CD4-positive, CD25-positive, alpha-beta regulatory T cell (primary cell): ENCODE results near the gene FEM1B. TPM values are rescaled to one million over a fixed set of nuclear protein-coding genes. Genes with fewer than 3 reads are reported as not detected.

Experiments
- ATAC-seq, 2 donors: fragments of 150-1000 bp; cut with Tn5 transposase; one replicate each; pipeline ENCODE4 v1.10.0; 2021; ENCODE audit warnings: low read depth in 2 of 2, moderate number of reproducible peaks in 2 of 2, moderate library complexity in 1 of 2
- DNase-seq, 3 donors: peaks; one replicate each; pipeline versions ENCODE4 v3.0.0 to v3.0.0-alpha.2; 2012 to 2022; ENCODE audit warnings: mixed read lengths in 1 of 3
- H3K27ac ChIP-seq: one replicate; pipeline ENCODE4 v1.7.0; 2013; ENCODE audit warnings: mild to moderate bottlenecking, low read length; ENCODE audit not compliant: insufficient read depth, poor library complexity, severe bottlenecking
- H3K27me3 ChIP-seq: one replicate; pipeline ENCODE4 v1.7.0; 2013; ENCODE audit warnings: low read length; ENCODE audit not compliant: control insufficient read depth, insufficient read depth
- H3K36me3 ChIP-seq: one replicate; pipeline ENCODE4 v1.7.0; 2013; ENCODE audit warnings: mild to moderate bottlenecking, low read length, moderate library complexity; ENCODE audit not compliant: control insufficient read depth, insufficient read depth
- H3K4me1 ChIP-seq: 2 replicates; pipeline ENCODE4 v1.7.0; 2013; ENCODE audit warnings: mild to moderate bottlenecking, low read length; ENCODE audit not compliant: insufficient read depth, control insufficient read depth, poor library complexity, severe bottlenecking
- H3K4me3 ChIP-seq: one replicate; pipeline ENCODE4 v1.7.0; 2013; ENCODE audit warnings: low read depth, mild to moderate bottlenecking, low read length, moderate library complexity
- H3K9me3 ChIP-seq, 2 experiments: 1 replicate in 1 of 2; 2 replicates in 1 of 2; pipeline ENCODE4 v1.7.0; 2013; ENCODE audit warnings: low read length in 2 of 2, mild to moderate bottlenecking in 1 of 2, moderate library complexity in 1 of 2; ENCODE audit not compliant: control insufficient read depth in 2 of 2
- H3K27ac Mint-ChIP-seq, 3 donors: one replicate each; pipeline ENCODE4 v1.8.0; 2020 to 2022; ENCODE audit warnings: mild to moderate bottlenecking in 3 of 3, mixed read lengths in 3 of 3, moderate library complexity in 2 of 3
- H3K27me3 Mint-ChIP-seq: one replicate; pipeline ENCODE4 v1.8.0; 2022; ENCODE audit warnings: mild to moderate bottlenecking, mixed read lengths
- H3K36me3 Mint-ChIP-seq: one replicate; pipeline ENCODE4 v1.8.0; 2020; ENCODE audit warnings: mixed read lengths
- H3K4me1 Mint-ChIP-seq, 4 donors: one replicate each; pipeline ENCODE4 v1.8.0; 2020 to 2022; ENCODE audit warnings: mixed read lengths in 4 of 4, mild to moderate bottlenecking in 1 of 4
- H3K4me3 Mint-ChIP-seq, 4 donors: one replicate each; pipeline ENCODE4 v1.8.0; 2020 to 2022; ENCODE audit warnings: mild to moderate bottlenecking in 4 of 4, mixed read lengths in 4 of 4, moderate library complexity in 3 of 4
- H3K9me3 Mint-ChIP-seq, 7 donors: one replicate each; pipeline ENCODE4 v1.8.0; 2020 to 2022; ENCODE audit warnings: mixed read lengths in 7 of 7, mild to moderate bottlenecking in 3 of 7, moderate library complexity in 2 of 7
- polyA plus RNA-seq, 4 donors: library from polyadenylated mRNA; unstranded; fragments of 300-500 nt; fragmentation: Illumina TruSeq; gene quantifications; one replicate each; pipeline ENCODE4 v1.2.3, GENCODE V29; 2021
- total RNA-seq: library from RNA; stranded (reverse); gene quantifications from one replicate; pipeline ENCODE4 v1.2.3, GENCODE V29; 2022

Gene FEM1B
- total and polyA plus RNA-seq, 5 donors from 2014 or later: 15.7 to 55.2 (median 16.9) TPM

GRCh38 chr15:68262514-68263356 is 14.8 kb upstream of the FEM1B start:
- Mint-ChIP-seq H3K4me1 (peaks cover 0 to 4% (median under 1%) of the 10 kb centered on the region in 4 donors), H3K4me3 (no peak overlapping the region), H3K27ac (no peak overlapping the region), H3K9me3 (peaks cover 0 to 5% (median 0%) of the 10 kb centered on the region in 7 donors), H3K27me3 (peaks cover 52% of the 10 kb centered on the region), H3K36me3 (no peaks in the 10 kb centered on the region)
- H3K4me1 ChIP-seq: no peaks in the 10 kb centered on the region
- H3K36me3 ChIP-seq: no peaks in the 10 kb centered on the region
- H3K27me3 ChIP-seq: peaks cover 44% of the 10 kb centered on the region
- H3K9me3 ChIP-seq: no peaks in the 10 kb centered on the region
- ATAC-seq (no peak), DNase-seq (no peak)
- no peak overlapping the region for H3K4me3 ChIP-seq
- H3K27ac ChIP-seq: no peak overlapping the region

- Histone ChIP-seq H3K4me1 (no peaks in the 10 kb centered on the region), H3K9me3 (no peaks in the 10 kb centered on the region), H3K36me3 (no peaks in the 10 kb centered on the region), H3K4me3 (no peak overlapping the region), H3K27ac (no peak overlapping the region), H3K27me3 (peaks cover 48% of the 10 kb centered on the region)
- H3K4me3 Mint-ChIP-seq: no peak overlapping the region
- H3K9me3 Mint-ChIP-seq: peaks cover 0 to 5% (median 0%) of the 10 kb centered on the region in 7 donors
- no peaks in the 10 kb centered on the region for H3K4me1 Mint-ChIP-seq
- peaks cover 56% of the 10 kb centered on the region for H3K27me3 Mint-ChIP-seq
- ATAC-seq (no peak), DNase-seq (no peak)
- no peaks in the 10 kb centered on the region for H3K36me3 Mint-ChIP-seq
- H3K27ac Mint-ChIP-seq: no peak overlapping the region
Observed at GRCh38 chr15:68264282-68264681, 13.3 kb upstream of the FEM1B start.

- peaks cover 0 to 5% (median 0%) of the 10 kb centered on the region in 7 donors for H3K9me3 Mint-ChIP-seq
- H3K27me3 Mint-ChIP-seq: peaks cover 57% of the 10 kb centered on the region
- H3K4me3 ChIP-seq: no peak overlapping the region
- no peak overlapping the region for H3K27ac ChIP-seq
- H3K27me3 ChIP-seq: peaks cover 46% of the 10 kb centered on the region
- H3K9me3 ChIP-seq: no peaks in the 10 kb centered on the region
- H3K4me3 Mint-ChIP-seq: no peak overlapping the region
- no peaks in the 10 kb centered on the region for H3K36me3 Mint-ChIP-seq
- ATAC-seq (no peak), DNase-seq (no peak)
- H3K36me3 ChIP-seq: no peaks in the 10 kb centered on the region
- H3K4me1 Mint-ChIP-seq: no peaks in the 10 kb centered on the region
- no peak overlapping the region for H3K27ac Mint-ChIP-seq
- H3K4me1 ChIP-seq: no peaks in the 10 kb centered on the region
Observed at GRCh38 chr15:68265081-68265480, 12.5 kb upstream of the FEM1B start.

- DNase-seq: no peak
- no peak for ATAC-seq
- Mint-ChIP-seq H3K4me1 (no peaks in the 10 kb centered on the region), H3K27ac (no peak overlapping the region), H3K4me3 (no peak overlapping the region), H3K9me3 (peaks cover 0 to 5% (median 0%) of the 10 kb centered on the region in 7 donors), H3K36me3 (no peaks in the 10 kb centered on the region), H3K27me3 (peaks cover 57% of the 10 kb centered on the region)
- Histone ChIP-seq H3K27me3 (peaks cover 46% of the 10 kb centered on the region), H3K27ac (no peak overlapping the region), H3K4me1 (no peaks in the 10 kb centered on the region), H3K4me3 (no peak overlapping the region), H3K36me3 (no peaks in the 10 kb centered on the region), H3K9me3 (no peaks in the 10 kb centered on the region)
Observed at GRCh38 chr15:68265674-68266073, 11.9 kb upstream of the FEM1B start.

- no peak overlapping the region for H3K27ac ChIP-seq
- DNase-seq (no peak), ATAC-seq (no peak)
- Mint-ChIP-seq H3K9me3 (peaks cover 0 to 2% (median 0%) of the 10 kb centered on the region in 7 donors), H3K4me1 (no peaks in the 10 kb centered on the region), H3K27me3 (peaks cover 36% of the 10 kb centered on the region), H3K36me3 (no peaks in the 10 kb centered on the region), H3K4me3 (no peak overlapping the region), H3K27ac (no peak overlapping the region)
- H3K4me3 ChIP-seq: no peak overlapping the region
- no peaks in the 10 kb centered on the region for H3K36me3 ChIP-seq
- peaks cover 38% of the 10 kb centered on the region for H3K27me3 ChIP-seq
- H3K4me1 ChIP-seq: no peaks in the 10 kb centered on the region
- H3K9me3 ChIP-seq: no peaks in the 10 kb centered on the region
Observed at GRCh38 chr15:68268405-68268804, 9.1 kb upstream of the FEM1B start.

- Mint-ChIP-seq H3K27me3 (peaks cover 18% of the 10 kb centered on the region), H3K9me3 (no peaks in the 10 kb centered on the region), H3K27ac (peak overlapping the region in 1 of 3 donors; percentile 38), H3K36me3 (no peaks in the 10 kb centered on the region), H3K4me1 (peaks cover 0 to 12% (median 7%) of the 10 kb centered on the region in 4 donors), H3K4me3 (peak overlapping the region in 1 of 4 donors; percentile 53)
- Histone ChIP-seq H3K27me3 (peaks cover 16% of the 10 kb centered on the region), H3K4me3 (no peak overlapping the region), H3K27ac (no peak overlapping the region), H3K36me3 (no peaks in the 10 kb centered on the region), H3K4me1 (peaks cover 3% of the 10 kb centered on the region), H3K9me3 (no peaks in the 10 kb centered on the region)
- ATAC-seq (no peak), DNase-seq (no peak)
Observed at GRCh38 chr15:68271854-68272471, 5.6 kb upstream of the FEM1B start.

- Mint-ChIP-seq H3K4me1 (peaks cover 0 to 14% (median 9%) of the 10 kb centered on the region in 4 donors), H3K27ac (peak overlapping the region in 2 of 3 donors; percentile 45 to 85), H3K27me3 (peaks cover 14% of the 10 kb centered on the region), H3K36me3 (no peaks in the 10 kb centered on the region), H3K9me3 (no peaks in the 10 kb centered on the region), H3K4me3 (peak overlapping the region in 2 of 4 donors; percentile 7 to 53)
- ATAC-seq (no peak), DNase-seq (no peak)
- Histone ChIP-seq H3K4me3 (no peak overlapping the region), H3K4me1 (peaks cover 3% of the 10 kb centered on the region), H3K27ac (no peak overlapping the region), H3K27me3 (peaks cover 8% of the 10 kb centered on the region), H3K9me3 (no peaks in the 10 kb centered on the region), H3K36me3 (no peaks in the 10 kb centered on the region)
Observed at GRCh38 chr15:68272721-68273271, 4.7 kb upstream of the FEM1B start.
